Activated CD4-positive, CD25-positive, alpha-beta regulatory T cell treated with anti-CD3 and anti-CD28 coated beads, Interleukin-2, amount 50 U/mL, for 24 hours (primary cell): ENCODE measurements around the gene CHAF1B.
A peak's percentile ranks its signal among the peaks of the same experiment; 100 is the strongest.
"Not testable (repeated sequence)": the region's sequence is repeated elsewhere in the genome, so short reads cannot be mapped to it uniquely, and the experiment has no call there.

ENCODE experiments used
- ATAC-seq, 2 donors: fragments of 150-1000 bp; cut with Tn5 transposase; one replicate each; pipeline ENCODE4 v1.10.0; 2021; ENCODE audit warnings: mild to moderate bottlenecking in 1 of 2, moderate library complexity in 1 of 2

Gene CHAF1B

DNA sequence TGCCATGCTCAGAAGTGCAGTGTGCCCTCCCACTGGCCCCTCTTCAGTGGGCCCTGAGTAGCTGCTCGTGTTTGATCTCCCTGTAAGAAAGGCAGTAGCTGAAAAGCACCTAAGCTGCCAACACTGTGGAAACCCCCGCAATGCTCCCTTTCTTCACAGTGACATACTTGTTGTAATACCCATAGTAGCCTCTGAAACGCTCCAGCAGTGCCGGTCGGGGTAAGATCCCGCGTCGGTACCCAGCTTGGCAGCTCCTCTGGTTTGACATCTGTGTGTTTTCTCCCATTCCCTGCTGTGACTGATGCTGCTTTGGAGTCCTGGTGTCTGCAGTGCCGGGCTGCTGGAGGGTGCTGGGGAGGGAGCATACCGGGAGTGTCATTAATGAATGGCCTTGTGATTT is 3.6 kb downstream of the CHAF1B start:
- ATAC-seq = no peak

DNA sequence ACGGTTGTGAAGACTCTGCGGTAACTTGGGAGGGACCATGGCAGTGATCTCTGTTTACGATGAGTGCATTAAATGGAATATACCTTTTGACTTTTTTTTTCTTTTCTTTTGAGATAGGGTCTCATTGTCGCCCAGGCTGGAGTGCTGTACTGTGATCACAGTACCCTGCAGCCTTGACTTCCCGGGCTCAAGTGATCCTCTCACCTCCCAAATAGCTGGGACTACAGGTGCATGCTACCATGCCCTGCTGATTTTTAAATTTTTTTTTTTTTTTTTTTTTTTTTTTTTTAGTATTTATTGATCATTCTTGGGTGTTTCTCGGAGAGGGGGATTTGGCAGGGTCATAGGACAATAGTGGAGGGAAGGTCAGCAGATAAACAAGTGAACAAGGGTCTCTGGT is 6.5 kb downstream of the CHAF1B start:
- ATAC-seq = not testable (repeated sequence)

DNA sequence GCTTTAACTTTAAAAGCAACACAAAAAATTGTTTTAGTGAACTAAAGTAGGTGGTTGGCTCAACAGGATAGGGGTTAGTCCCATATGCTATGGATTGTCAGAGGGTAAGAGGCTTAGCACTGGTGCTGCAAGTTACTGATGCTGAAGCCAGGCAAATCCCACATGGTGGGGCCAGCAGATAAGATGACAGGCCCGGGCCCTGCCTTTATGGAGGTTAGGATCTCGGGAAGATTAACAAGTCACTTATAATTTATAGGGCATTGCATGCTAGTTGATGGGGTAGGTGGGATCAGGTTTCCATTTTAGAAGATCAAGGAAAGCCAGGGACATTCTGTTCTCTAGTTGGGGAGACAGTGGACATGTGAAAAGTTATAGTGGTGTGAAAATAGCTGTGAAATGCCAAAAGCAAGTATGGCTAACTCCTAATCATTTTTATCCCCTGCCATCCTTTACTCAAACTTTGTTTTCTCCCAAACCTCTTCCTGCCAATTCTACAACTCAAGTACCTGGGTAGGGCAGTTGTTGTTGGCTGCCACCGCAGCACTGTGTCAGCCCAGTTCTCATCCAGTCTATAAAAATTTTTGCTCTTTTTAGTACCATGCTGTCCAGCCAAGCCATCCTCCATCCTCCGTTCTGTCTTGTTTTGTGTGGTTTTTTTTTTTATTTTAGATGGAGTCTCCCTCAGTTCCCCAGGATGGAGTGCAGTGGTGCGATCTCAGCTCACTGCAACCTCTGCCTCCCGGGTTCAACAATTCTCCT is 10.3 kb downstream of the CHAF1B start:
- ATAC-seq = no peak

DNA sequence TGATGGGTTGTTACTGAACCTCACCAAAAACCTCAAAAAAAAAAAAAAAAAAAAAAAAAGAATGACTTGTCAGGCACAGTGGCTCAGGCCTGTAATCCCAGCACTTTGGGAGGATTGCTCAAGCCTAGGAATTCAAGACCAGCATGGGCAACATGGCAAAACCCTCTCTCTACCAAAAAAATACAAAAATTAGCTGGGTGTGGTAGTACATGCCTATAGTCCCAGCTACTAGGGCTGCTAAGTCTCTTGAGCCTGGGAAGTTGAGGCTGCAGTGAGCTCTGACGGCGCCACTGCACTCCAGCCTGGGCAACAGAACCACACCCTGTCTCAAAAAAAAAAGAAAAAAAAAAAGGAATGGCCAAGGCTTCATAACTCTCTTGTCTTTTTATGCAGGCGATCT is 11.1 kb downstream of the CHAF1B start:
- no peak for ATAC-seq

DNA sequence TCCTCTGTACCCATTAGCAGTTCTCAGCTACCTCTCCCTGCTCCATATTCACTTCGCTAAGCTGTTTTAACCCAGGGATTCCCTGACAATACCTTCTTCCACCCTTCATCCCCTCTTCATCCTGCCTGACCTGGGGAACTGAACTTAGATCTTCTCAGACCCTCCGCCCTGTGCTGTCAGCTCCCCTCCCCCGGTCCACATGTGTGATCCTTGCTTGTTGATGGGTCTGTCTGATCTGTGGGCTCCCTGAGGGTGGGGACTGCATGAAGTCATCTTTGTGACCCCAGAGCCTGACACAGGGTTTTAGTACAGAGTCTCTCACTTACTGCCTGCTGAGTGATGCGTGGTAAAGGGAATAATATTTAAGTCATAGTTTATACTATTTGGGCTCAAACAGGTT is 11.8 kb downstream of the CHAF1B start:
- ATAC-seq = no peak

DNA sequence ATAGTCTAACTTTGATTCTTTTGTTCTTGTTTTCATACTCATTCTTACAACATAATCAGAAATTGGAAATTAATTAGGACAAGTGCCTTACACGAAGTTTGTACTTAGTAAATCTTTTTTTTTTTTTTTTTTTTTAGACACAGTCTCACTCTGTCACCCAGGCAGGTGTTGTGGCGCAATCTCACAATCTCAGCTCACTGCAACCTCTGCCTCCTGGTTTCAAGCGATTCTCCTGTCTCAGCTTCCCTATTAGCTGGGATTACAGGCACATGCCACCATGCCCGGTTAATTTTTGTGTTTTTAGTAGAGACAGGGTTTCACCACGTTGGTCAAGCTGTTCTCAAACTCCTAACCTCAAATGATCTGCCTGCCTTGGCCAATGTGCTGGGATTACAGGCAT is 12.4 kb downstream of the CHAF1B start:
- ATAC-seq = no peak

DNA sequence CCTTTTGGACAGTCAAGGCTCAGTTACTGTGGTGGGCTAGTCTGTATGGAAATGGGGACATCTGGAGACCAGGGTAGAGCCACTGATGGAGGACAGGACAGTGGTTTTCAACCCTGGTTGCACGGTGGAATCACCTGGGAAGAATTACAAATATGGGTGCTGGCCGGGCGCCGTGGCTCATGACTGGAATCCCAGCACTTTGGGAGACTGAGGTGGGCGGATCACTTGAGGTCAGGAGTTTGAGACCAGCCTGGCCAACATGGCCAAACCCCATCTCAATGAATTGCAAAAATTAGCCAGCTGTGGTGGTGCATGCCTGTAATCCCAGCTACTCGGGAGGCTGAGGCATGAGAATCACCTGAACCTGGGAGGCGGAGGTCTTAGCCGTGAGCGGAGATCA is 14.5 kb downstream of the CHAF1B start:
- not testable (repeated sequence) for ATAC-seq

DNA sequence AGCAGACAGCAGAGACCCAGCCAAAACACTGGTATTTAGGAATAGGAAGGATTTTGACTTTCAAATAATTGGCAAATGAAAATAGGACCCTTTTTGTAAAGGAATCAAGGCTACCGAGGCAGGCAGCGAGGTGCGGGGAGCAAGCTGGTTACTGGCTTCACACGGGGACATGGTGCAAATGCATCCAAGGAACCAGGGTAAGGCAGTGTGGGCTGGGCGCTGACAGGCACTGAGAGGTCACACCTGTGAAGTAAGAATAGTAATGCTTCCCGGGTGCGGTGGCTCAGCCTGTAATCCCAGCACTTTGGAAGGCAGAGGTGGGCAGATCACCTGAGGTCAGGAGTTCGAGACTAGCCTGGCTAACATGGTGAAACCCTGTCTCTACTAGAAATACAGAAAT is 15.5 kb downstream of the CHAF1B start:
- ATAC-seq = no peak

DNA sequence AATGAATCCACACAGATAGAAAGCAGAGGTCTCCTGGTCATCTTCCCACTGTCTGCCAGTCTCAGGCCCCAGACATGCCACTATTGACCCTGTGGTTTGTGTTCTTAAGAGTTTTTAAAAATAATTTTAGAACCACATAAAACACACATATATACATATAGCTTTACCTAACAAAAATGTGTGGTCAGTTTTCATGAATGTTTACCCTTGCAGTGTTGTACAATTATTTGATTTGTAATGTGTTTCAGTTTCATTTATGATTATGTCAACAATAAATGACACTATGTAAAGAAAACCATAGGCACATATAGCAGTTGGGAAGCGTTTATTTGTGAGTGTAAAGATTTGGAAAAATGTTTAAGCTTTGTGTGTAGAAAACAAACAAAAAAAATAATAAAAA is 17.1 kb downstream of the CHAF1B start:
- no peak for ATAC-seq

DNA sequence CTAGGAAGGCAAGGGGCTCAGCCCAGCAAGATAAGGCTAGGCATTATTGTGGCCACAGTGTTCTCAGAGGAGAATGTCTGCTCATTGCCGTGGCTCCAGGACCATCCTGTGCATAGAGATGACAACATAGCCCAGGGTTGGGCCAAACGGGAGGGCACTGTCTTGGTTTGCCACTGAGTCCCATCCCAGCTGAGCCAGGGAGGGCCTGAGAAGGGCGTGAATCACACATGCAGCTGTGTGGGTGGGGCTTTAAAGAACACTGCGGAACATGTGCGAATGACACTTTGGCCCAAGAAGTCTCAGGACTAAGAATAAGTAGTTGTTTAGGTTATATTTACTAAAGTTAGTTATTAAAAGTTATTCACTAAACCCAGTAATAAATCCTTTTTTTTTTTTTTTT is 18.5 kb downstream of the CHAF1B start:
- no peak for ATAC-seq

DNA sequence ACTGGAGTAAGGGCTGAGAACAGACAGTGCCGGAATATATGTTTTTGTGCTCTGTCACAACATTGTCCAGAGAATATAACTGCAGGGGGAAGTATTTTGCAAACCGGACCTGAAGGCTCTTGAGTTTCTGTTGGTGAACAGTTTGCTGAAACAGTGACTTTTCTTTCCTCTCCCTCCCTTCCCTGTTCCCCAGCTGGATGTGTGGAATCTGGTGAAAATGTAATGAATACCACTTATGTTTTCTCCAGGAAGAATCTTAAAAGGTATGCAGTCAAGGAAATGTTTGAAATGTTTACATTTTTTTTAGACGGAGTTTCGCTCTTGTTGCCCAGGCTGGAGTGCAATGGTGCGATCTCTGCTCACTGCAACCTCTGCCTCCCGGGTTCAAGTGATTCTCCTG is 23.4 kb downstream of the CHAF1B start:
- no peak for ATAC-seq

DNA sequence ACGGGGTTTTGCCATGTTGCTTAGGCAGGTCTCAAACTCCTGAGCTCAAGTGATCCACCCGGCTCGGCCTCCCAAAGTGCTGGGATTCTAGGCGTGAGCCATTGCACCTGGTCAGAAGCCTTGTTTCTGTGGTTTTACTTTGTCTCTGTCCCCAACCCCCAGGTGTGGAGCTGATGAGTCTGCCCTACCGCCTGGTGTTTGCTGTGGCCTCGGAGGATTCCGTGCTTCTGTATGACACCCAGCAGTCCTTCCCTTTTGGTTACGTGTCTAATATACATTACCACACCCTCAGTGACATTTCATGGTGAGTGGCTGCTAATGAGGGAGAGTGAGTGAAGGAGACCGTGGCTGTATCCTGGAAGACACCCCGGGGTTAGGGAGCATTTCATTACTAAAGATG is 26.1 kb downstream of the CHAF1B start:
- ATAC-seq = no peak

DNA sequence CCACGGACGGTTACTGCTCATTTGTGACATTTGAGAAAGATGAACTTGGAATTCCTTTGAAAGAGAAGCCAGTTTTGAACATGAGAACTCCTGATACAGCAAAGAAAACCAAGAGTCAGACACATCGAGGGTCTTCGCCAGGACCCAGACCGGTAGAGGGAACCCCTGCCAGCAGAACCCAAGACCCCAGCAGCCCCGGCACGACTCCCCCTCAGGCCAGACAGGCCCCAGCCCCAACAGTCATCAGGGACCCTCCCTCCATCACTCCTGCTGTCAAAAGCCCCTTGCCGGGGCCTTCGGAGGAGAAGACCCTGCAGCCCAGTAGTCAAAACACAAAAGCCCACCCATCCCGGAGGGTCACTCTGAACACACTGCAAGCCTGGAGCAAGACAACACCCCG is 27.7 kb downstream of the CHAF1B start:
- ATAC-seq = no peak

DNA sequence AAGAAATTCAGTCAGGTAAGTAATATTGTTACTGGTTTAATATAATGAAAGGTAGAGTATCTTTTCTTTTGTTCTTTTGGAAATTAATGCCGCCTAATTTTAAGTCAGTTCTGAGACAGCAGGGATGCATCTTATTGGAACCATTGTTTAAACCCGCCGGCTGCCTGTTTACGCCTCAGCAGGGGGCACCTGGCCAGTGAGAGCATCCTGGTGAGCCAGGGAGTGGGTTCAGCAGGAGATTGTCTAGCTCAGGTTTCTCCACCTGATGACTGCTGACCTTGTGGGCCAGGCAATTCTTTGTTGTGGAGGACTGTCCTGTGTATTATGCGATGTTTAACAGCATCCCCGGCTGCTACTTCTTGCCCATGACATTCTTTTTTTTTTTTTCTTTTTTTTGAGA is 30.2 kb downstream of the CHAF1B start:
- ATAC-seq = no peak

DNA sequence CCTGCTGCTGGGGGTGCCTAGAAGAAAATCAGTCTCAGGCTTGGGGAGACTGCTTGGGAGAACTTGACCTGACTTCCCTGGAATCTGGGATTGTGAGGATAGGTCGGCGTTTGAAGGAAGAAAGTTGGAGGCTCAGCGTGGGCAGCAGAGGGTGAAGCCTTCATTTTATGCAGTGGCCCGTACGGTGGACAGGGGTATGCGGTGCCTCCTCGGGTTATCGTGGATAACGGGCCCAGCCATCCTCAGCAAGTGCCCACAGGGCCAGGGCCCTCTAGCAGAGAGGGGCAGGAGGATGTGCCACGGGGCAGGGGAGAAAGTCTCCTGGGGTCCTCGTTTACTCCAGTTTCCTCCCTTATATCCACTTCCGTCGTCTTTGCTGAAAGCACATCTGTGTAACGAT is 34.0 kb downstream of the CHAF1B start:
- ATAC-seq = no peak

DNA sequence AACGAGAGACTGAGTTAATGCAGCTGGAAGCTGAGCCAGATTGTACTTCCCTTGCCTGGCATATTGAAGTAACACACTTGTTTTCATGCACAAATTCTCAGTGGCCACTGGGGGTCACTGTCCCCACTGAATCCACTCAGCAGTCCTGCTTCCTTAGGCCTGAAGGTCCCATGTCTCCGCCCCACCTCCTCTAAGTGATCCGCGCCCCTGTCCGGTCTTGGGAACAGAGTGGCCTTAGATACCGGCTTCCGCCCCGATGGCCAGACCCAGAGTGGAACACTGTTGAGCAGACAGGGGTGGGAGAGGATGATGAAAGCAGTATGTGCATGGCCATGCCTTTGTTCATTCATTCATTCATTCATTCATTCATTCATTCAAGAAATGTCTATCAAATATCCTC is 34.8 kb downstream of the CHAF1B start:
- peak in 1 of 2 donors; percentile 49 for ATAC-seq

DNA sequence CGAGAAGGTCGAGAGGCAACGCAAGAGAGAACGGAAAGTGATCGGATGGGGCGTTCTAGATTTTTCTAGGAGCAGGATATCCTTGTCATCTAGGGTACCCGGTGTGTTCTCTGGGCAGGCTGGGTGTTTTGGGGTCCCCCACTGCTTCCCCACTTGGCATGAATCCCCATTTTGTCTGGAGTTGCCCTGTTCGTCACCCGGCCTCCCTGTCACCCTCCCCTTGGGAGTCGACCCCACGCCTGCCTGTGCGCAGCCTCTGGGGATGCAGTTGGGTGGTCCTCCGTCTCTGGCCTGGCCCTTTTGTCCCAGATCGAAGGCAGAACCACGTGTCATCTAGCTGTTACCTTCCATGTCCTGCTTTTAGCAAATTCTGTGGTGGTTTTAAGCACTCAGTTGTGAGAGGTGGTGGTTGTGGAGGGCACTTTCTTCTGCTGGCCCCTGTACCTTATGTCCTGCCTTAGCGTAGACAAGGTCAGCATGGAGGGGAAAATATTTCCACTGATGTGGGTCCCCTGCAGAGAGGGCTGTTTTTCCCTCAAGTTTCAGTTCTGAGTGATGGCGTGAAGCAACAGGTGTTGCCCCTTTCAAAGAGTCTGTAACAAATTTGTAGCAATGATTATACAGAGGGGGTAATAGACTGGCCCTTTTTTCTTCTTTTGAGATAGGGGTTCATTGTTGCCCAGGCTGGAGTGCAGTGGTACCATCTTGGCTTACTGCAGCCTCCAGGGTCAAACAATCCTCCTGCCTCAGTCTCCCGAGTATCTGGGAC is 35.6 kb downstream of the CHAF1B start:
- ATAC-seq = no peak

DNA sequence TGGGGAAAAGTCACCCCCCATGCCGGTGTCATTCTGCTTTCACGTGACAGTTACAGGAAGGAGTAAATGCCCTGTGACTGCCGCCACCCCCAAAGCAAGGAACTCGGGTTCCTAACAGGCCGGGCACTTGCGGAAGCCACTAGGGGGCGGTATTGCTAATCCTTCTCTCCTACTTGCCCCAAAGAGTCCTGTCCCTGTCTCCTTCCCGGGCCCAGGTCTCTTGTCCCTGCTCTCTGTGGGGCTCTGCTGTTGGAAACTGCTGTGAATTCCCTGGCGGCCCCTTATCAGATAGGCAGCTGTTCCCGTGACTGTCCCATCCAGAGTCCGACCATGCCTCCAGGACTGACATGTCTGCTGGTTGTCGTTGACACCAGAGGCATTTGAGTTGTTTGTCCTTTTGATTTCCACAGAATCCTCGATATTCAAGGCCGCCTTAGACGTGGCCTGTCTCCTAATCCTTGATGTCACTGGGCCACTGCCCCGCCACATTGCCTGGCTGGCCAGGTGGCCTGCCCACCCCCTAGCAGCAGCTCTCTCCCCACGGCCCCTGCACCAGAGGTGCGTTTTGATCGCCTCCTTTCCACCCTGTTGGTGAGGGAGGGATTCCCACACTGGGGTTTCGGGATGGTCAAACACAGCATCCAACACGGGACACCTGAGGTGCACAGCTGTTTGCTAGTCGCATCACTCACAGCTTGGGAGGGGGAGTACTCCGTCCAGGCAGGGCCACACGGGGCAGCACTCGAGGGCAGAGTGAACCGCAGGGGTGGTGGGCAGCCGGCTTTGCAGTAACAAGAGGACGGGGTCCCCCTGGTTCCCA is 37.3 kb downstream of the CHAF1B start:
- peak in 1 of 2 donors; percentile 20 for ATAC-seq

DNA sequence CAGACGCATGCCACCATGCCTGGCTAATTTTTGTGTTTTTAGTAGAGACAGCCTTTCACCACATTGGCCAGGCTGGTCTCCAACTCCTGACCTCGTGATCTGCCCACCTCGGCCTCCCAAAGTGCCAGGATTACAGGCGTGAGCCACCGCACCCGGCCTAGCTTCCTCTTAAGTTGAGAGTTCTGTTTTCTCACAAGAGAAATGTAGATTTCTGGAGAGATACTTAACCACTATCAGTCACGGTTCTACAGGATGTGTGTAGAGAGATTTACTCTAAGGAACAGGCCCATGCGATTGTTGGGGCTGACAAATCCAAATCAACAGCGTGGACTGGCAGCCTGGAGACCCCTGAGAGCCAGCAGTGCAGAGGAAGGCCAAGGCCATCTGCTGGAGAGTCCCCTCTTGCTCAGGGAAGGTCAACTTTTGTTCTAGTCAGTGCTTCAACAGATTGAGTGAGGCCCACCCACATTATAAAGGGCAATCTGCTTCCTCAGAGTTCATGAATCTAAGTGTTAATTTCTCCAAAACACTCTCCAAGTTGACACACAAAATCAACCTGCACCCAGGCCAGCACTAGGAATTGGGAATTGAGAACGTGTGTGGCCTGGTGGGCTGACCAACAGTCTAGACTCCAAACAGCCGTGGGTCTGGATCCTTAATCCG is 38.7 kb downstream of the CHAF1B start:
- no peak for ATAC-seq

DNA sequence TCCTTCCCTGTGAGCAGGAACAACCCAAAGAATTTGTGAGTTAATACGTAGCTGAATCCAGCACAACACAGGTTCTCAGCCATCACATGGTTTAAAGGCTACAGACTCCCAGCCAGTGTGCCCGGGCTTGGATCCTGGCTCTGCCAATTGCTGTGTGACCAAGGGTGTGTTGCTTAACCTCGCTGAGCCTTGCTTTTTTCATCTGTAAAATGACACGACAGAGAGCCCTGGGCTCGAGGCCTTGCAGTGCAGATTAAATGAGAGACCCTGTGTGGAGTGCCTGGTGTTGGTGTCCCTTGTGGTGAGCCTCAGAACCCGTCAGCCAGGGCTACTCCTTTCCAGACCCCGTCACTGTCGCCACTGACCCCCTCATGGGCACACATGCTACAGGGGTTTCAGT is 39.4 kb downstream of the CHAF1B start:
- no peak for ATAC-seq

DNA sequence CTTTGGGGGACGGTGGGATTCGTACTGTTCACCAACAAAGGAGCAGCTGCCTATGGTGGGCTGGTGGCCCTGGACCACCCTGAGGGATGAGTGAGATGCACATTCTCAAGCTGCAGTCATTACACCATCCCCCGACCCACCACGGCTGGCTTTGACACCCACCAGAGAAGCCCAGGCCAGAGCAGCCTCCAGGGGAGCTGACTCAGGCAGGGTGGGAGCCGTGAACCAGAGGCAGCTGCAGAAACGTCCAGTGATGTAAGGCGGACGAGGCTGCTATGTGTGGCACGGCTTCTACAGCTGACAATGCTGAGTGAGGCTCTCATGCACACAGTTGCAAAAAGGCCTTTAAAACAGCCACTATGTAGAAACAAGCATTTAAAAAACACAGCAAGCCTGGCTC is 40.1 kb downstream of the CHAF1B start:
- no peak for ATAC-seq

DNA sequence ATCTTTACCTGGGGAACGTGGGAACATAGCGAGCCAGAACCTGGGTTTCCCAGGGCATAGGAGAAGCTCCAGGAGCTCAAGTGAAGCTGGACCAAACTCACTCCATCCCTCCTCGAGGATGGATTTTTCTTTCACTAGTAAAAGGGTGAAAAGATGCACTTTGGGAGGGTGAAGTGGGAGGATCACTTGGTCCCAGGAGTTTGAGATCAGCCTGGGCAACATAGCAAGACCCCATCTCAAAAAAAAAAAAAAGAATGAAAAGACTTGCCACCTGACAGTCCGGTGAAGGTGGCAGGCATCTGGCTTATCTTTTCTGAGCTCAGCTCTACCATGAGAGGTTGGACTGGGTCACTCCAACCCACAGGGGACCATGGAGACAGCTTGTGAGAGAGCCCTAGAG is 42.3 kb downstream of the CHAF1B start:
- no peak for ATAC-seq
